IMR-90 (cell line): Measurements from ENCODE around the gene SOSTDC1. TPM values are rescaled to one million over a fixed set of nuclear protein-coding genes. Genes with fewer than 3 reads are reported as not detected.

ENCODE experiments used
- ATAC-seq: fragments of 200-7000 bp; cut with Tn5 transposase; 2 replicates; pipeline ENCODE4 v1.9.1; 2020; ENCODE audit warnings: low read depth, mild to moderate bottlenecking, moderate library complexity
- BruUV-seq: library from RNA; stranded (reverse); fragments of 400-500 nt; replicated peaks from 2 replicates; lab custom pipeline; 2021; lab: Mats Ljungman, UMichigan
- CTCF ChIA-PET: fragments of 300-600 bp; formaldehyde crosslinking; extraction: SDS; loops from one replicate; lab custom pipeline; 2021; ENCODE audit warnings: antibody characterized with exemption; lab: Yijun Ruan, JAX
- POLR2A ChIA-PET: fragments of 300-600 bp; sonication (Branson Sonifier 250); formaldehyde crosslinking; loops from one replicate; lab custom pipeline; 2022; ENCODE audit warnings: antibody characterized with exemption; ENCODE audit not compliant: unreplicated experiment; lab: Charles Lee
- DNase-seq: peaks from one replicate; pipeline ENCODE4 v3.0.0; 2013
- H2AFZ ChIP-seq: replicated peaks from 2 replicates; pipeline ENCODE3; 2013; ENCODE audit warnings: low read length, mild to moderate bottlenecking; ENCODE audit not compliant: poor library complexity
- H2AK5ac ChIP-seq: 2 replicates; pipeline ENCODE4 v1.6.1; 2013; ENCODE audit warnings: low read depth, low read length, inconsistent platforms
- H2AK9ac ChIP-seq: replicated peaks from 2 replicates; pipeline ENCODE3; 2013; ENCODE audit warnings: mild to moderate bottlenecking, low read depth, low read length, moderate library complexity; ENCODE audit not compliant: poor library complexity
- H2BK120ac ChIP-seq: 2 replicates; pipeline ENCODE4 v1.6.1; 2013; ENCODE audit warnings: low read depth, low read length, inconsistent platforms
- H2BK15ac ChIP-seq: 3 replicates; pipeline ENCODE4 v1.6.1; 2013; ENCODE audit warnings: low read depth, low read length, inconsistent platforms
- H2BK20ac ChIP-seq: 2 replicates; pipeline ENCODE4 v1.6.1; 2013; ENCODE audit warnings: low read depth, mild to moderate bottlenecking, inconsistent platforms, low read length, moderate library complexity
- H2BK5ac ChIP-seq: 2 replicates; pipeline ENCODE4 v1.6.1; 2013; ENCODE audit warnings: mild to moderate bottlenecking, low read depth, low read length, inconsistent platforms; ENCODE audit not compliant: poor library complexity, severe bottlenecking
- H3K14ac ChIP-seq: replicated peaks from 2 replicates; pipeline ENCODE4 v1.6.1; 2013; ENCODE audit warnings: low read depth, low read length, inconsistent platforms
- H3K18ac ChIP-seq: 2 replicates; pipeline ENCODE4 v1.6.1; 2013; ENCODE audit warnings: low read depth, low read length, control low read depth
- H3K23ac ChIP-seq: 2 replicates; pipeline ENCODE4 v1.6.1; 2013; ENCODE audit warnings: low read depth, low read length, inconsistent platforms
- H3K27ac ChIP-seq: 2 replicates; pipeline ENCODE4 v1.5.1; 2013; ENCODE audit warnings: mild to moderate bottlenecking, control low read depth, low read length; ENCODE audit not compliant: insufficient read depth
- H3K27me3 ChIP-seq: 2 replicates; pipeline ENCODE4 v1.6.1; 2013; ENCODE audit warnings: low read length; ENCODE audit not compliant: control insufficient read depth, insufficient read depth
- H3K36me3 ChIP-seq: 2 replicates; pipeline ENCODE4 v1.6.1; 2013; ENCODE audit warnings: low read length, mixed read lengths; ENCODE audit not compliant: control insufficient read depth, insufficient read depth
- H3K4ac ChIP-seq: 2 replicates; pipeline ENCODE4 v1.6.1; 2013; ENCODE audit warnings: low read depth, low read length, inconsistent platforms
- H3K4me1 ChIP-seq: 2 replicates; pipeline ENCODE4 v1.6.1; 2013; ENCODE audit warnings: low read length, mixed read lengths; ENCODE audit not compliant: control insufficient read depth, insufficient read depth
- H3K4me2 ChIP-seq: 2 replicates; pipeline ENCODE4 v1.6.1; 2013; ENCODE audit warnings: low read depth, mild to moderate bottlenecking, control low read depth, low read length, moderate library complexity
- H3K4me3 ChIP-seq: 2 replicates; pipeline ENCODE4 v1.5.1; 2013; ENCODE audit warnings: low read depth, mild to moderate bottlenecking, control low read depth, low read length, moderate library complexity; ENCODE audit not compliant: insufficient read depth
- H3K56ac ChIP-seq: 2 replicates; pipeline ENCODE4 v1.6.1; 2013; ENCODE audit warnings: low read length, inconsistent platforms; ENCODE audit not compliant: insufficient read depth; ENCODE audit errors: extremely low read depth
- H3K79me1 ChIP-seq, 2 experiments: 2 replicates each; pipeline ENCODE4 v1.6.1; 2013; ENCODE audit warnings: low read length in 2 of 2, inconsistent platforms in 1 of 2, low read depth in 1 of 2
- H3K9ac ChIP-seq: 2 replicates; pipeline ENCODE4 v1.6.1; 2013; ENCODE audit warnings: low read depth, low read length, control low read depth
- H3K9me1 ChIP-seq: 2 replicates; pipeline ENCODE4 v1.6.1; 2013; ENCODE audit warnings: low read length, inconsistent platforms; ENCODE audit not compliant: insufficient read depth
- H3K9me3 ChIP-seq: 2 replicates; pipeline ENCODE4 v1.6.1; 2013; ENCODE audit warnings: low read length; ENCODE audit not compliant: control insufficient read depth, insufficient read depth
- H4K20me1 ChIP-seq: 2 replicates; pipeline ENCODE4 v1.6.1; 2013; ENCODE audit warnings: low read length, inconsistent platforms; ENCODE audit not compliant: insufficient read depth
- H4K5ac ChIP-seq: 2 replicates; pipeline ENCODE4 v1.6.1; 2013; ENCODE audit warnings: mild to moderate bottlenecking, low read depth, low read length, control low read depth
- H4K8ac ChIP-seq, 2 experiments: 2 replicates each; pipeline ENCODE4 v1.6.1; 2013; ENCODE audit warnings: low read depth in 2 of 2, low read length in 2 of 2, control low read depth in 1 of 2, inconsistent platforms in 1 of 2
- H4K91ac ChIP-seq: 2 replicates; pipeline ENCODE4 v1.6.1; 2013; ENCODE audit warnings: low read depth, low read length, inconsistent platforms; ENCODE audit not compliant: insufficient read depth
- BHLHE40 ChIP-seq: fragments of 150-350 bp; IDR thresholded peaks from 2 replicates; pipeline ENCODE4 v1.6.1; 2016; ENCODE audit warnings: mild to moderate bottlenecking, low read depth, low read length
- CEBPB ChIP-seq: IDR thresholded peaks from 2 replicates; pipeline ENCODE4 v1.6.1; 2012; ENCODE audit warnings: low read depth, low read length, improper control_type of control experiment
- CHD1 ChIP-seq: IDR thresholded peaks from 2 replicates; pipeline ENCODE4 v1.6.1; 2012; ENCODE audit warnings: low read depth, low read length, improper control_type of control experiment
- FOS ChIP-seq: fragments of 150-350 bp; IDR thresholded peaks from 2 replicates; pipeline ENCODE4 v1.6.1; 2016; ENCODE audit warnings: low read depth, low read length
- MAFK ChIP-seq: IDR thresholded peaks from 2 replicates; pipeline ENCODE4 v1.6.1; 2012; ENCODE audit warnings: low read depth, low read length, improper control_type of control experiment
- MAZ ChIP-seq: IDR thresholded peaks from 2 replicates; pipeline ENCODE4 v1.6.1; 2012; ENCODE audit warnings: low read depth, mild to moderate bottlenecking, low read length, improper control_type of control experiment, moderate library complexity, borderline replicate concordance
- MXI1 ChIP-seq: IDR thresholded peaks from 2 replicates; pipeline ENCODE4 v1.6.1; 2012; ENCODE audit warnings: low read depth, mild to moderate bottlenecking, low read length, moderate library complexity, borderline replicate concordance
- POLR2A ChIP-seq: IDR thresholded peaks from 2 replicates; pipeline ENCODE4 v1.6.1; 2012; ENCODE audit warnings: mild to moderate bottlenecking, low read depth, low read length
- RAD21 ChIP-seq: IDR thresholded peaks from 2 replicates; pipeline ENCODE4 v1.6.1; 2012; ENCODE audit warnings: low read length, improper control_type of control experiment
- RCOR1 ChIP-seq: IDR thresholded peaks from 2 replicates; pipeline ENCODE4 v1.6.1; 2012; ENCODE audit warnings: mild to moderate bottlenecking, low read length, improper control_type of control experiment; ENCODE audit not compliant: insufficient replicate concordance
- RFX5 ChIP-seq: IDR thresholded peaks from 2 replicates; pipeline ENCODE4 v1.8.0; 2012; ENCODE audit warnings: low read depth, mild to moderate bottlenecking, low read length, moderate library complexity
- SMC3 ChIP-seq: fragments of 150-350 bp; IDR thresholded peaks from 2 replicates; pipeline ENCODE4 v1.6.1; 2016; ENCODE audit warnings: low read depth, mild to moderate bottlenecking, antibody characterized with exemption, low read length, moderate library complexity
- WGBS, 2 experiments: methylation state at CpG; one replicate each; pipeline versions ENCODE4 v1.1.5 to v1.1.7; 2013; ENCODE audit warnings: missing lambda C conversion rate in 2 of 2; ENCODE audit not compliant: insufficient read length in 1 of 2; ENCODE audit errors: extremely low coverage in 2 of 2; 5-methylcytosine and 5-hydroxymethylcytosine counted together
- dilution Hi-C: fragments of 300-500 bp; cut with HindIII; formaldehyde crosslinking; loops from one replicate; pipeline ENCODE4 v1.14.3; 2018; ENCODE audit warnings: low sequenced_read_pairs; ENCODE audit not compliant: unreplicated experiment
- in situ Hi-C: fragments of 300-500 bp; cut with MboI; formaldehyde crosslinking; loops from 3 replicates; pipeline ENCODE4 v1.14.3; 2019; ENCODE audit warnings: low sequenced_read_pairs, inconsistent platforms, mixed read lengths
- intact Hi-C: fragments of 100-400 bp; cut with micrococcal nuclease; formaldehyde crosslinking; loops from 2 replicates; pipeline ENCODE4 v1.10.0; 2022
- polyA plus RNA-seq, 3 experiments: library from polyadenylated mRNA; depleted of rRNA; stranded (reverse); fragments of >200 nt; gene quantifications; 2 replicates each; pipeline ENCODE4 v1.2.3, GENCODE V29; 2012; ENCODE audit warnings: low replicate concordance in 1 of 3
- total RNA-seq: library from RNA; depleted of rRNA; stranded (reverse); fragments of >200 nt; gene quantifications from 2 replicates; pipeline ENCODE4 v1.2.3, GENCODE V29; 2012
- TF ChIP-seq, protein P1 (sequence below): fragments of 150-350 bp; IDR thresholded peaks from 2 replicates; pipeline ENCODE4 v1.6.1; 2017; ENCODE audit warnings: mild to moderate bottlenecking, antibody characterized with exemption, low read length, low read depth
- TF ChIP-seq, protein P2 (sequence below): conservative IDR thresholded peaks from 2 replicates; pipeline ENCODE4 v1.5.1; 2012; ENCODE audit warnings: mild to moderate bottlenecking, low read depth, low read length, improper control_type of control experiment

Gene SOSTDC1
- total and polyA plus RNA-seq, 2 of the 4 experiments (the other 2 are of a cell fraction): 0.07 TPM; not detected in 1

DNA sequence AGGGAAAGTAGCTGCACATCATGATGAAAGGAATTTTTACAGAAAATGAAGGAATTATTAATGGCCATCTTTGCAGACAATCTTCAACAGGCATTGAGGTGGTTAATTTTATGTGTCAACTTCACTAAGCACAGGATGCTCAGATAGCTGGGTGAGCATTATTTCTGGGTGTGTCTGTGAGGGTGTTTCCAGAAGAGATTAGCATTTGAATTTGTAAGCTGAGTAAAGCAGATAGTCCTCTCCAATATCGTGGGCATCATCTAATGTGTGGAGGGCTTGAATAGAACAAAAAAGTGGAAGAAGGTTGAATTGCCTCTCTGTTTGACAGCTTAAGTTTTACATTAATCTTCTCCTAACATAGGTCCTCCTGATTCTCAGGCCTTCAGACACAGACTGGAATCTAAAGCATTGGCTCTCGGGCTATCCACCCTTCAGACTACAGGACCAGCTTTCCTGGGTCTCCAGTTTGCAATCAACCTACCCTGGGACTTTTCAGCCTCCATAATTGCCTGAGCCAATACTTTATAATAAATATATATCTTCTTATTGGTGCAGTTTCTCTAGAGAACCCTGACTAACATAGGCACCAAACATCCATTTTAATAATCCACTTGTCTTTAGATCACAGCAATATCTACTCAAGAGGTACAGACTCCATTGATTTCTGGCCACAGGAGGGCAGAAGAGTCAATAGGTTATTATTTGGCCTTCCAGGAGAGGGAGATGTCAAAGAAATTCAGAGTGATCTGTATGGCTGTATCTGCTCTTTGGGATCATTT lies 33.7 kb downstream of the SOSTDC1 start (continued):
- TF ChIP-seq MAZ: no peak

DNA sequence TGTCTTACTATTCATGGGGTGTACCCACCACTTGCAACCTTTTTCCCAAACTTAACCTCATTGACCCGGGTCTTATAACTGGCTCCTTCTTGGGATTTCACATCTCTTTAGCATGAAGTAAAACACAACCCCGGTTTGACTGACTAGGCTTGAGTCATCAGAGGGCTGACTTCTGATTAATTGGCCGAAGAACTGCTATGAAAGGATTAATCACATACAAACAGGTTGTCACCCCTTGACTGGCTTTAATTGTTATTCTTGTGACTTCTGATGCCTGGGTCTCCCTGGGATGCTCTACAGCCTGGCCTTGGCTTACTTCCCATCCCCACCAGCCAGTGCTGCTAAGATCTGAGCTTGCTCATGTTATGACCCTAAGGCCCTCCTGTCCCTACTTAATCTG lies 35.4 kb downstream of the SOSTDC1 start:
- intact Hi-C loops (no loop called here), in situ Hi-C loops (no loop called here), dilution Hi-C loops (no loop called here)
- CTCF ChIA-PET: interaction anchor here (1.0 kb wide), 1 partner anchor 23 kb away, joined by 3 read pairs; no protein-coding TSS in a partner anchor
- no peak overlapping the region for H4K8ac ChIP-seq
- H2AK5ac ChIP-seq: peak overlapping the region; percentile 45; the same call in 1 of the 2 replicates
- peak overlapping the region; percentile 2; the same call in 1 of the 2 replicates for H4K91ac ChIP-seq
- no peaks in the 10 kb centered on the region for H3K79me1 ChIP-seq
- peak; percentile 20 for DNase-seq
- H3K36me3 ChIP-seq: no peaks in the 10 kb centered on the region
- 0 out of 2 replicates have a peak overlapping the region, but pooled peaks have one; percentile 28 for H3K4ac ChIP-seq
- no peak overlapping the region for H3K4me3 ChIP-seq
- peaks cover 3% of the 10 kb centered on the region; the same call in 1 of the 2 replicates for H3K9me1 ChIP-seq
- H3K9ac ChIP-seq: no peak overlapping the region
- WGBS, 2 experiments: 40% methylated on average over 2 of the region's 3 CpGs; no CpG with 5 or more reads in 1 of the 2 experiments
- peak overlapping the region; percentile 6; the same call in 1 of the 2 replicates for H2BK20ac ChIP-seq
- H3K27ac ChIP-seq: no peak overlapping the region
- no peak overlapping the region for H2AFZ ChIP-seq
- no peaks in the 10 kb centered on the region for H3K9me3 ChIP-seq
- no peak overlapping the region; the same call in 2 of the 3 replicates for H2BK15ac ChIP-seq
- no peaks in the 10 kb centered on the region for H4K20me1 ChIP-seq
- 0 out of 2 replicates have a peak overlapping the region, but pooled peaks have one; percentile 2 for H3K14ac ChIP-seq
- H3K4me2 ChIP-seq: no peak overlapping the region
- no peak for ATAC-seq
- peak overlapping the region; percentile 11; the same call in 1 of the 2 replicates for H2BK120ac ChIP-seq
- peaks cover 4% of the 10 kb centered on the region; the same call in 1 of the 2 replicates for H3K4me1 ChIP-seq
- H3K18ac ChIP-seq: no peak overlapping the region
- POLR2A ChIA-PET: interaction anchor here (1.2 kb wide), 1 partner anchor 9 kb away, joined by 3 read pairs; the partner anchor contains the start of gene CRPPA
- H3K23ac ChIP-seq: no peak overlapping the region
- H2AK9ac ChIP-seq: no peak overlapping the region
- BruUV-seq: no TSS peak
- H3K56ac ChIP-seq: no peak overlapping the region
- no peak overlapping the region; the same call in 1 of the 2 replicates for H4K5ac ChIP-seq
- H2BK5ac ChIP-seq: peak overlapping the region; percentile 25
- no peaks in the 10 kb centered on the region for H3K27me3 ChIP-seq
- TF ChIP-seq RFX5 (no peak), CEBPB (no peak), RCOR1 (no peak), SMC3 (no peak), POLR2A (no peak), MXI1 (no peak), FOS (no peak), BHLHE40 (no peak), MAFK (no peak), CHD1 (no peak), RAD21 (no peak)
- TF ChIP-seq, protein P1, sequence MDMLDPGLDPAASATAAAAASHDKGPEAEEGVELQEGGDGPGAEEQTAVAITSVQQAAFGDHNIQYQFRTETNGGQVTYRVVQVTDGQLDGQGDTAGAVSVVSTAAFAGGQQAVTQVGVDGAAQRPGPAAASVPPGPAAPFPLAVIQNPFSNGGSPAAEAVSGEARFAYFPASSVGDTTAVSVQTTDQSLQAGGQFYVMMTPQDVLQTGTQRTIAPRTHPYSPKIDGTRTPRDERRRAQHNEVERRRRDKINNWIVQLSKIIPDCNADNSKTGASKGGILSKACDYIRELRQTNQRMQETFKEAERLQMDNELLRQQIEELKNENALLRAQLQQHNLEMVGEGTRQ: no peak
- TF ChIP-seq, protein P2, sequence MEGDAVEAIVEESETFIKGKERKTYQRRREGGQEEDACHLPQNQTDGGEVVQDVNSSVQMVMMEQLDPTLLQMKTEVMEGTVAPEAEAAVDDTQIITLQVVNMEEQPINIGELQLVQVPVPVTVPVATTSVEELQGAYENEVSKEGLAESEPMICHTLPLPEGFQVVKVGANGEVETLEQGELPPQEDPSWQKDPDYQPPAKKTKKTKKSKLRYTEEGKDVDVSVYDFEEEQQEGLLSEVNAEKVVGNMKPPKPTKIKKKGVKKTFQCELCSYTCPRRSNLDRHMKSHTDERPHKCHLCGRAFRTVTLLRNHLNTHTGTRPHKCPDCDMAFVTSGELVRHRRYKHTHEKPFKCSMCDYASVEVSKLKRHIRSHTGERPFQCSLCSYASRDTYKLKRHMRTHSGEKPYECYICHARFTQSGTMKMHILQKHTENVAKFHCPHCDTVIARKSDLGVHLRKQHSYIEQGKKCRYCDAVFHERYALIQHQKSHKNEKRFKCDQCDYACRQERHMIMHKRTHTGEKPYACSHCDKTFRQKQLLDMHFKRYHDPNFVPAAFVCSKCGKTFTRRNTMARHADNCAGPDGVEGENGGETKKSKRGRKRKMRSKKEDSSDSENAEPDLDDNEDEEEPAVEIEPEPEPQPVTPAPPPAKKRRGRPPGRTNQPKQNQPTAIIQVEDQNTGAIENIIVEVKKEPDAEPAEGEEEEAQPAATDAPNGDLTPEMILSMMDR: no peak
